ENCODE data around the gene SH2D3C. TPM values are rescaled to one million over a fixed set of nuclear protein-coding genes. Genes with fewer than 3 reads are reported as not detected.

Gene SH2D3C
- total and polyA plus RNA-seq, 2 of the 8 experiments (the other 6 are each of a cell fraction or from before 2014, with no cell fraction given): 6.4 to 8.1 TPM

GRCh38 chr9:127753148-127753547 is 25.3 kb downstream of the SH2D3C start:
- no peak overlapping the region for H2AK5ac ChIP-seq (ENCODE audit: low read depth, low read length)
- peaks cover 5 to 21% of the 10 kb centered on the region in 2 experiments for H4K20me1 ChIP-seq (replicated peaks in 1 of 2; ENCODE audit: control insufficient read depth in 1 of 2, insufficient read depth in 2 of 2, low read length in 2 of 2)
- WGBS, 2 experiments (ENCODE audit: extremely low coverage in 1 of 2, insufficient coverage in 1 of 2, insufficient read length in 1 of 2, insufficient replicate concordance in 2 of 2, low coverage in 1 of 2, low lambda C conversion rate in 2 of 2, missing lambda C conversion rate in 1 of 2): 80% methylated on average over 4 of the region's 8 CpGs; no CpG with 5 or more reads in 1 of the 2 experiments
- no peak overlapping the region for H3K4me2 ChIP-seq (ENCODE audit: insufficient read depth in 1 of 2, low read depth in 2 of 2, low read length in 2 of 2)
- H3K23ac ChIP-seq (ENCODE audit: insufficient read length): no peak overlapping the region
- H3K18ac ChIP-seq (ENCODE audit: extremely low read depth, low read length): no peak overlapping the region
- no peak overlapping the region for H4K91ac ChIP-seq (replicated peaks; ENCODE audit: insufficient read length, low read length)
- H3K23me2 ChIP-seq (ENCODE audit: low read depth, low read length): peaks cover 13% of the 10 kb centered on the region; the same call in 1 of the 2 replicates
- H3K27me3 ChIP-seq (replicated peaks in 1 of 4; ENCODE audit: control insufficient read depth in 3 of 4, extremely low read depth in 1 of 4, insufficient read depth in 3 of 4, low read length in 3 of 4): peaks cover 0 to 16% (median 8%) of the 10 kb centered on the region in 4 experiments; a peak in 6 of 7 replicates
- H2BK5ac ChIP-seq (ENCODE audit: low read depth, low read length): no peak overlapping the region
- no peak overlapping the region for H2BK120ac ChIP-seq (replicated peaks; ENCODE audit: low read depth, low read length)
- H4K8ac ChIP-seq (ENCODE audit: extremely low read depth, insufficient read depth, low read length): no peak overlapping the region
- no peak overlapping the region for H3K4ac ChIP-seq (replicated peaks; ENCODE audit: insufficient read length, low read depth, low read length)
- no peaks in the 10 kb centered on the region for H3K9me3 ChIP-seq (ENCODE audit: insufficient read depth in 2 of 2, low read depth in 1 of 2, low read length in 1 of 2)
- peaks cover 0 to 4% (median 1%) of the 10 kb centered on the region in 4 experiments; a peak in 4 of 7 replicates for H3K4me1 ChIP-seq (replicated peaks in 1 of 4; ENCODE audit: control insufficient read depth in 3 of 4, insufficient read depth in 4 of 4, low read length in 3 of 4)
- FAIRE-seq (no peak), DNase-seq (ENCODE audit: low read depth in 1 of 2, low spot score in 2 of 2) (no peak)
- no peak overlapping the region for H2AFZ ChIP-seq (ENCODE audit: low read length)
- no peak overlapping the region for H4K5ac ChIP-seq (ENCODE audit: insufficient read length, low read depth, low read length)
- H3K4me3 ChIP-seq (ENCODE audit: extremely low read depth in 1 of 4, insufficient read depth in 2 of 4, low read depth in 3 of 4, low read length in 4 of 4): no peak overlapping the region
- no peak overlapping the region for H2BK15ac ChIP-seq (ENCODE audit: low read length)
- H3K9ac ChIP-seq (replicated peaks in 1 of 4; ENCODE audit: extremely low read depth in 1 of 4, low read depth in 3 of 4, low read length in 3 of 4): no peak overlapping the region
- H3K56ac ChIP-seq (replicated peaks; ENCODE audit: insufficient read length, low read depth, low read length): no peak overlapping the region
- H3K36me3 ChIP-seq (ENCODE audit: control insufficient read depth in 2 of 4, insufficient read depth in 4 of 4, low read length in 3 of 4): no peaks in the 10 kb centered on the region; a peak in 2 of 8 replicates
- H3K27ac ChIP-seq (ENCODE audit: low read depth, low read length): no peak overlapping the region
- POLR2A ChIA-PET (ENCODE audit: partially characterized antibody): interaction anchor here (0.8 to 2.4 kb wide), 5 partner anchors 9 to 50 kb away, joined by 3 to 12 read pairs (median 3); partner anchors contain the start of genes PTRH1 and TTC16
- no peaks in the 10 kb centered on the region for H3K79me1 ChIP-seq (ENCODE audit: low read depth, low read length)
- CTCF ChIA-PET (ENCODE audit: partially characterized antibody): interaction anchor here (1.2 to 1.4 kb wide), 2 partner anchors 8 to 35 kb away, joined by 3 to 5 read pairs; no protein-coding TSS in a partner anchor
- H3K79me2 ChIP-seq (ENCODE audit: control insufficient read depth in 1 of 2, insufficient read depth in 2 of 2, low read length in 2 of 2): no peaks in the 10 kb centered on the region
- no peak overlapping the region for H2BK20ac ChIP-seq (ENCODE audit: low read length)
- H3K14ac ChIP-seq (ENCODE audit: insufficient read length): no peak overlapping the region
- 0 out of 2 replicates have a peak overlapping the region, but pooled peaks have one; percentile 27 for H2BK12ac ChIP-seq (ENCODE audit: low read depth, low read length)
- TF ChIP-seq NRF1 (IDR thresholded peaks at IDR 0.05; ENCODE audit: low read depth, low read length) (no peak), EGR1 (IDR thresholded peaks at IDR 0.05; ENCODE audit: borderline replicate concordance, low read depth, low read length) (no peak), CBX8 (IDR thresholded peaks at IDR 0.05; ENCODE audit: borderline replicate concordance, low read depth, low read length) (no peak), POLR2AphosphoS5 (IDR thresholded peaks at IDR 0.05; ENCODE audit: low read depth, low read length) (no peak), BRCA1 (IDR thresholded peaks at IDR 0.05; ENCODE audit: low read depth, low read length) (no peak), SAP30 (IDR thresholded peaks at IDR 0.05; ENCODE audit: insufficient read depth, insufficient replicate concordance, low read length) (no peak), CTBP2 (IDR thresholded peaks at IDR 0.05; ENCODE audit: borderline replicate concordance, insufficient read depth, insufficient read length, low read length) (no peak), TAF7 (optimal IDR thresholded peaks at IDR 0.05; ENCODE audit: borderline replicate concordance, low read depth, low read length) (no peak), YY1 (IDR thresholded peaks at IDR 0.05; ENCODE audit: low read depth, low read length) (no peak), NANOG (IDR thresholded peaks at IDR 0.05; ENCODE audit: insufficient read depth, low read depth, low read length, poor library complexity, severe bottlenecking) (no peak), ASH2L (IDR thresholded peaks at IDR 0.05; ENCODE audit: low read length) (no peak), E2F6 (IDR thresholded peaks at IDR 0.05) (no peak), SP4 (IDR thresholded peaks at IDR 0.05; ENCODE audit: low read length) (no peak)
